Tibial artery (tissue), 4 donors: ENCODE data around the gene SESN2.

Experiments
- DNase-seq, 2 donors: peaks; one replicate each; pipeline ENCODE4 v3.0.0-alpha.2; 2019
- H3K27ac ChIP-seq, 2 donors: fragments of 200-600 bp; sonication (generic) in 1 of 2; 1 replicate in 1 of 2; 2 replicates in 1 of 2; pipeline ENCODE4 v1.5.1; 2018 to 2019; ENCODE audit warnings: mild to moderate bottlenecking in 1 of 2
- H3K27me3 ChIP-seq, 2 donors: fragments of 200-600 bp; sonication (generic) in 1 of 2; one replicate each; pipeline versions ENCODE4 v1.5.1 to v1.6.0; 2016 to 2019
- H3K36me3 ChIP-seq, 3 donors: fragments of 200-600 bp; sonication (generic) in 2 of 3; one replicate each; pipeline ENCODE4 v1.5.1; 2016 to 2019; ENCODE audit warnings: mild to moderate bottlenecking in 2 of 3
- H3K4me1 ChIP-seq, 4 donors: fragments of 200-600 bp; sonication (generic) in 2 of 4; 1 replicate in 3 of 4; 2 replicates in 1 of 4; pipeline ENCODE4 v1.5.1; 2016 to 2019
- H3K4me3 ChIP-seq, 2 donors: fragments of 200-600 bp; sonication (generic) in 1 of 2; 1 replicate in 1 of 2; 2 replicates in 1 of 2; pipeline ENCODE4 v1.5.1; 2018 to 2019; ENCODE audit warnings: mild to moderate bottlenecking in 2 of 2
- H3K9me3 ChIP-seq, 3 donors: fragments of 200-600 bp; sonication (generic) in 1 of 3; one replicate each; pipeline ENCODE4 v1.5.1; 2016 to 2019
- intact Hi-C: fragments of 100-400 bp; cut with DNase I; formaldehyde crosslinking; loops from one replicate; pipeline ENCODE4 v1.15.0; 2023; ENCODE audit warnings: low total_unique reads
- TF ChIP-seq, protein P1 (sequence below), 2 experiments: fragments of 200-600 bp in 1 of 2; fragments of 450-650 bp in 1 of 2; IDR thresholded peaks; one replicate each; pipeline ENCODE4 v1.5.1; 2017 to 2019; ENCODE audit warnings: antibody characterized with exemption in 2 of 2, mild to moderate bottlenecking in 1 of 2, moderate library complexity in 1 of 2

Gene SESN2

DNA sequence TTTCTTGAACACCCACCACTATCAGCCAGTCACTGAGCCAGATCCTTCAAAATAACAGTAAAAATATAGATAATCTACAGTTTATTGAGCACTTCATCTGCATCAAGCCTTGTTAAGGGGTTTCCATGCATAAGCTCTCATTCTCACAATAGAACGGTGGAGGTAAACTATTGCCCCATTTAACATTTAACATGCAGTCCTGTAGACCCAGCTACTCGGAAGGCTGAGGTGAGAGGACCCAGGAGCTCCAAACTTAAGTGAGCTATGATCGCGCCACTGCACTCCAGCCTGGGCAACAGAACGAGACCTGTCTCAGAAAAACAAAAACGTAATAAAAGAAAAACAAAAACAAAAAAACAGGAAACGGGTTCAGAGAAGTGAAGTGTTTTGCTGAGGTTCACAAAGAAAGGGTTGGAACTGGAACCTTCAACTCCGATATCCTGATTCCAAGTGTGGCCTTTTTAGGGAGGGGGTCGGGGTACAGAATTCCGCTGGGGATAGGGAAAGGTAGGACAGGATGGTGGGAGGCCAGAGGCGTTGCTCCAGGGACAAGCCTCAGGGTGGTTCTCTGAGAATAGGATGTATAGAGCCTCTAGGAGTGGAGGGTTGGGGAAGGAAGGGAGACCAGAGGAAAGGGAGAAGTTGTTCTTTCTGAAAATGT, 11.6 kb upstream of the SESN2 start:
- TF ChIP-seq, protein P1, sequence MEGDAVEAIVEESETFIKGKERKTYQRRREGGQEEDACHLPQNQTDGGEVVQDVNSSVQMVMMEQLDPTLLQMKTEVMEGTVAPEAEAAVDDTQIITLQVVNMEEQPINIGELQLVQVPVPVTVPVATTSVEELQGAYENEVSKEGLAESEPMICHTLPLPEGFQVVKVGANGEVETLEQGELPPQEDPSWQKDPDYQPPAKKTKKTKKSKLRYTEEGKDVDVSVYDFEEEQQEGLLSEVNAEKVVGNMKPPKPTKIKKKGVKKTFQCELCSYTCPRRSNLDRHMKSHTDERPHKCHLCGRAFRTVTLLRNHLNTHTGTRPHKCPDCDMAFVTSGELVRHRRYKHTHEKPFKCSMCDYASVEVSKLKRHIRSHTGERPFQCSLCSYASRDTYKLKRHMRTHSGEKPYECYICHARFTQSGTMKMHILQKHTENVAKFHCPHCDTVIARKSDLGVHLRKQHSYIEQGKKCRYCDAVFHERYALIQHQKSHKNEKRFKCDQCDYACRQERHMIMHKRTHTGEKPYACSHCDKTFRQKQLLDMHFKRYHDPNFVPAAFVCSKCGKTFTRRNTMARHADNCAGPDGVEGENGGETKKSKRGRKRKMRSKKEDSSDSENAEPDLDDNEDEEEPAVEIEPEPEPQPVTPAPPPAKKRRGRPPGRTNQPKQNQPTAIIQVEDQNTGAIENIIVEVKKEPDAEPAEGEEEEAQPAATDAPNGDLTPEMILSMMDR (IDR thresholded peaks at IDR 0.05): no peak
- intact Hi-C loops: loop anchor here (5.0 kb wide), 1 partner anchor 80 kb away; the partner anchor contains the start of gene MED18
- peak overlapping the region; percentile 65 to 77 for H3K27ac ChIP-seq
- peaks cover 0 to 4% of the 10 kb centered on the region in 2 donors for H3K27me3 ChIP-seq
- peaks cover 0 to 33% (median 23%) of the 10 kb centered on the region in 4 donors for H3K4me1 ChIP-seq
- DNase-seq: no peak
- no peaks in the 10 kb centered on the region for H3K9me3 ChIP-seq
- no peaks in the 10 kb centered on the region for H3K36me3 ChIP-seq
- peak overlapping the region; percentile 53 to 70 for H3K4me3 ChIP-seq

DNA sequence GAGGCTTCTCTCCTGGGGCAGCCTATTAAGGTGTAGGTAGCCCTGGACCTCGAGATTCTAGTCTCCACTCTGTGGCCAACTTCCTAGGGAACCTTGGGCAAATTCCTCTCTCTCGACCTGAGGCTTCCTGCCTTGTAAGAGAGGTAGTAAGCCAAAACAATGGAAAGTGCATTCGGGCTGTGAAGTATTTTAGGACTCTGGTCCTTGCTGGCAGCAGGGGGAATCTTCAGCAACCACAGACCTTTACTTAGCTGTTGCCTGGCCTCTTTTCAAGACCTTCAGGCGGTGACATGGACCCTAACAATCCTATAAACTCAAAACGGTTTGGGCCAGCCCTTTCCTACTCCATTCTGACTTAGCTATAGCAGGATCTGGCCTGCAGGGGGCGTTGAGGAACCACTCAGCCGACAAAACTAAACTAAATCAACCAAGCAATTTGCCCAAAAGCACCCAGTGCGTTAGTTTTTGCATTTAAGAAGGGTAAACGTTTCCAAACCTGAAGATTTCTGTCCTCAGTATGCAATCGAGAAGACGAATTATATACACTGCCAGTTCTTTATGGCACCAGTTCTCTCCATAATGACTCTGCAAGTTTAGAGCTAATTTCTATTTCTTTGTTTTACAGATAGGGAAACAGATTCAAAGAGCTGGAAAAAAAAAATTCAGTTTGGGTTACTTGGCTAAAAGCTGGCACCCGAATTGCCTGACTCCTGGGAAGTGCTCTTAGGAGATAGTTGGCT, 10.9 kb upstream of the SESN2 start:
- Histone ChIP-seq H3K36me3 (no peaks in the 10 kb centered on the region), H3K9me3 (no peaks in the 10 kb centered on the region), H3K4me1 (peaks cover 0 to 33% (median 23%) of the 10 kb centered on the region in 4 donors), H3K4me3 (no peak overlapping the region), H3K27me3 (peaks cover 0 to 4% of the 10 kb centered on the region in 2 donors), H3K27ac (peak overlapping the region; percentile 65 to 77)
- TF ChIP-seq, protein P1 (IDR thresholded peaks at IDR 0.05): peak; percentile 84 to 88
- peak; percentile 88 to 90 for DNase-seq
- intact Hi-C loops: loop anchor here (5.0 kb wide), 1 partner anchor 79 kb away; the partner anchor contains the start of gene MED18

DNA sequence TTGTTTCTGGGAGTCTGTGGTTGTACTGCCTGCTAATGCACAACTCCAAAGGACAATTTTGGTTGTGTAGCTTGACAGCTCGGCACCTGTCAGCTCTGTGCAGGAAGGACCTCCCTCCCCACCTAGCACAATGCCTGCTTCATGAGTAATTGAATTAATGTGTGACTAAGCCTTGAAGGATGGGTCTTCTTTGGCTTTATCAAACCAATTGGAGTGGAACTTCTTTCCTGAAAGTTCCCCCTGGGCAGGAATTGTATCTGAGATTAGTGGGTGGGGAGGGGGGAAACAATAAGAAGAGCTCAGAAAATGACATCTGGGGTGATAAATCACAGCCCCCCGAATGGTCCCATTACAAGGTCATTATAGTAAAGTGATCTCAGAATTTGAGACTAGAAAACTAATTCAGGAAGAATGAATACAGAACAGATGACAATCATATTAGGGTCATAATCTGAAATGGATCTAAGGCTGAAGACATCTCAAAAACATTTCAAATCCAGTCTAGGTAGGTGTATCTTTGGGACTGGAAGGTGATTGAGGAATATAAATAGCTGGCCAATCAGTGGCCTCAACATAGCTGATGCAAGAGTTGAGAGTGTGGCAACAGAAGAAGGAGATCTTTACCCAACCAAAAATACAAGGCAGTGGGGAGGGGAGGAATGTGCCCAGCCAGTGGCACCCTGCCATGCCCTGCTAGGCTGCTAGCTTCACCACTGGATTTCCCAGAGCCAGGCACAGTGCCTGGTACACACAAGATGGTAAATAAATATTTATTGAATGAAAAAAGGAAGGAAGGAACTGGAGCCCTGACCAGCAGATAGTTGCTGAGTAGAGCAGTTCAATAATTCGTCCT, 10.1 kb upstream of the SESN2 start:
- peak; percentile 48 to 84 for DNase-seq
- Histone ChIP-seq H3K9me3 (no peaks in the 10 kb centered on the region), H3K36me3 (no peaks in the 10 kb centered on the region), H3K27me3 (peaks cover 0 to 7% of the 10 kb centered on the region in 2 donors), H3K4me1 (peaks cover 0 to 33% (median 23%) of the 10 kb centered on the region in 4 donors), H3K27ac (peak overlapping the region; percentile 65 to 77), H3K4me3 (no peak overlapping the region)
- TF ChIP-seq, protein P1 (IDR thresholded peaks at IDR 0.05): no peak
- intact Hi-C loops: loop anchor here (5.0 kb wide), 1 partner anchor 78 kb away; the partner anchor contains the start of gene MED18

DNA sequence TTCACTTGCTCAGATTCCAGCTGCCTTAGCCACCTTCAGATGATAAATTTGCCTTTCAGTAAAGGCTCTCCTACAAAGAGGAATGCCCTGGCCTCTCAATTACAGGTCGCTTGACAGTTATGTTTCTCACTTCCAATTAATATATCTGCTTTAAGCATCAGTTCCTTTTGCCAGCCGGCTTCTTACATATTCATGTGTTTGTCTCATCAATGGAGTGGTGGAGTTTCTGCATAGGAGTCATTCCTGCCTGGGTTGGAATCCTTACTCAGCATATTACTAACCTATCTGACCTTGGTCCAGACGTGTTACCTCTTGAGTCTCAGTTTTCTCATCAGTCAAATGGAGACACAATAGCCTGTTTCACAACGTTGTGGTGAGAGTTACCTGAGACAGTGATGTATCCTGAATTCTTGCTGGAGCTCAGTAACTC, 9.4 kb upstream of the SESN2 start:
- no peak overlapping the region for H3K4me3 ChIP-seq
- no peaks in the 10 kb centered on the region for H3K36me3 ChIP-seq
- TF ChIP-seq, protein P1 (IDR thresholded peaks at IDR 0.05): no peak
- no peak for DNase-seq
- H3K27ac ChIP-seq: no peak overlapping the region
- peaks cover 0 to 33% (median 23%) of the 10 kb centered on the region in 4 donors for H3K4me1 ChIP-seq
- peaks cover 0 to 9% of the 10 kb centered on the region in 2 donors for H3K27me3 ChIP-seq
- H3K9me3 ChIP-seq: no peaks in the 10 kb centered on the region
- intact Hi-C loops: loop anchor here (5.0 to 10.0 kb wide), 2 partner anchors 77 to 255 kb away; partner anchors contain the start of genes MED18 and RCC1

DNA sequence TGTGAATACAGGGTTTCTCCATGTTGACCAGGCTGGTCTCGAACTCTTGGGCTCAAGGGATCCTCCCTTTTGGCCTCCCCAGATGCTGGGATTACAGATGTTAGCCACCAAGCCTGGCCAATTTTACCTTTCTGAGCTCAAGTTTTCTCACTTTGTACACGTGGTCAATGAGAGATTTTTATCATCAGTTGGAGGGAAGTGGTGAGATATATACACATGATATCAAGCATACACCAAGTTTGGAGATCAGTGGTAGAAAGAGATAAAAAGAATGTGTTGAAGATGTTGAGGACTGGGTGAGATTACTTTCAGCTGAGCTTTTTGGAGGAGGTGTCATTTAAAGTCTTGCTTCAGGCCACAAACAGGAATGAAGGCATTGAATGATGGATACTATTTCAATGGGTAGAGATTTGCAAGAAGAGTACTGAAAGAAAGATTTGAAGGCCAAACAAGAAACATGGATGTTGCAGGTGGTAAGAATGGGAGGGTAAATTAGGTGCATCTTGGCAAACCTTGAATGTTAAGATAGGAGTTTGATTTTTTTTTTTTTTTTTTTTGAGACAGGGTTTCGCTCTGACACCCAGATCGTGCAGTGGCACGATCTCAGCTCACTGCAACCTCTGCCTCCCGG, 3.0 kb upstream of the SESN2 start:
- DNase-seq: no peak
- Histone ChIP-seq H3K27me3 (peaks cover 0 to 10% of the 10 kb centered on the region in 2 donors), H3K36me3 (no peaks in the 10 kb centered on the region), H3K4me1 (peaks cover 0 to 16% (median 14%) of the 10 kb centered on the region in 4 donors), H3K4me3 (no peak overlapping the region), H3K27ac (no peak overlapping the region), H3K9me3 (no peaks in the 10 kb centered on the region)
- TF ChIP-seq, protein P1 (IDR thresholded peaks at IDR 0.05): no peak
- intact Hi-C loops: loop anchor here (5.0 to 10.0 kb wide), 2 partner anchors 111 to 248 kb away; partner anchors contain the start of genes PHACTR4 and RCC1
